Pons (tissue), 1 donor: Measurements from ENCODE around the gene PDK4.
"Not testable (repeated sequence)": the region's sequence is repeated elsewhere in the genome, so short reads cannot be mapped to it uniquely, and the experiment has no call there.

Source experiments
- DNase-seq: peaks from one replicate; pipeline ENCODE4 v3.0.0-alpha.2; 2016; ENCODE audit warnings: low spot score

The PDK4 gene

DNA sequence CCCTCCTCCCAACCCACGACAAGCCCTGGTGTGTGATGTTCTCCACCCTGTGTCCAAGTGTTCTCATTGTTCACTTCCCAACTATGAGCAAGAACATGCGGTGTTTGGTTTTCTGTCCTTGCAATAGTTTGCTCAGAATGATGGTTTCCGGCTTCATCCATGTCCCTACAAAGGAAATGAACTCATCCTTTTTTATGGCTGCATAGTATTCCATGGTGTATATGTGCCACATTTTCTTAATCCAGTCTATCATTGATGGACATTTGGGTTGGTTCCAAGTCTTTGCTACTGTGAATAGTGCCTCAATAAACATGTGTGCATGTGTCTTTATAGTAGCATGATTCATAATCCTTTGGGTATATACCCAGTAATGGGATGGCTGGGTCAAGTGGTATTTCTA, 8.5 kb upstream of the PDK4 start:
- DNase-seq, result not testable (repeated sequence)

GRCh38 chr7:95604397-95604796, 8.1 kb upstream of the PDK4 start:
- DNase-seq, result not testable (repeated sequence)

GRCh38 chr7:95602421-95602820, 6.1 kb upstream of the PDK4 start:
- DNase-seq, result no peak

DNA sequence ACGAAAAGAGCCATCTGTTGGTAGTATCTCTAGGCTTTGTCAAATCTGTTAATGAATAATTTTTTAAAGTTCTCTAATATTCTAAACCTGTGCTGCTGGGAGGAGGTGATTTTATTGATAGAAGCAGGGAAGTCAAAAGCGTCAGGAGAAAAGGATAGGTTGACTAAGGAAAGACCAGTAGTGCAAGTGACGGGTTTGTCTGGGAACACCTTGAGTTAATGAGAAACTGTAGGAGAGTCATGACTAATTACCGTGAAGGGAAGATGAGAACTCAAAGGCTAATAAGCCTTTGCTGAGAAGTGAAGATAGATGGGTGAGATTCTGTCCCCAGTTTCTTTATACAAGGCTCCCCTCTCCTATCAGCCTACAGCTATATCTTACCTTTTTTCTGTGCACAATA, 5.0 kb upstream of the PDK4 start:
- no peak for DNase-seq

DNA sequence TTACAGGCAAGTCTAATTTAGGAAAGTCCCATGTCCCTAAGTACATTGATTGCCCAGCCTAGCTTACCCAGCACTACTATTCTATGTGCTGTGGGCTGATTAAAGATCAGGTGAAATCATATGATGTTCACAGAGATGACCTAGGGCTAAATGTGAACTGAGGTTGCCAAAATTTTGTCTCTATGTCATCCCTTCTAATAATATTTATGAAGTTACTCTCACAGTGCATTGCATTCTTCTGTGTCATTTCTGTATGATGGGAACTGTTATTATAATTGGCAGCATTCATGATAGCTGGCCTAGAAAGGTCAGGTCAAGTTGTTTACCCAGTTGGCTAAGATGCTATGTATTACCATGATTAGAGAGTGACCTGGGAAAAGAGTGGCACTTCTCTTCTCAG, 2.8 kb upstream of the PDK4 start:
- no peak for DNase-seq

DNA sequence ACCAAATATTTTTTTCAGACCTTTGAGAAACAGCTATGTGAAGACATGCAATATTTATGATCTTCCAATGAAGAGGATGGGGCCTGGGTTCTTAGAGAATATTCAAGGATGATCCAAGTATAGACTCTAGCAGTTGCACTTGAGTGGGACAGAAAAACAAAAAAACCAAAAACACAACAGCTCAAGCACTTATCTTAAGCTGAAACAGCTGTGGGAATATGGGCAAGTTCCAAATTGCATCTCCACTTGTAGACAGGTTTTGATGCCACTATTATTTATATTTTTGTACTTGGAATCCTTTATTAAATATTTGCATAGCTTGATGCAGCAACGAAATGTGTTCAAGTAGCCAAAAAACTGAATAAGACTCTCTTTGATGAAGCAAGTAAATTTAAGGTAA, 2.2 kb upstream of the PDK4 start:
- no peak for DNase-seq

GRCh38 chr7:95595746-95596197, 544 bp downstream of the PDK4 start:
- peak; percentile 37 for DNase-seq

DNA sequence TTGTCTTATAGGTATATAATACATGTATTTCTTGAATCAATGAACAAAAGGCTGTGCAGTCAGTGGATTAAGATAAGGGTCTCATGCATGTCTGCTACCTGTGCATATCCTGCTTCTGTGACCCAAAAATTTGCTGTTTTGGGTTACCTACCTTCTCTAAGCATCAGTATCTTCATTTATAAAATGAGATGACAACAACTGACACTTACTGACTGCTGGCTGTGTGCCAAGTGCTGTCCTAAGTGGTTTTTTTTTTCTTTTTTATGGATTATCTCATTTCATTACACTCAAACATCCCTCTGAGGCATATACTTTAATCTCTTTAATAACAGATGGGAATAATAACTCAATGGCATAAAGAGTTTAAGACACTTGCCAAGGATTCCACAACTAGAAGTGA, 2.1 kb downstream of the PDK4 start:
- DNase-seq, result no peak

DNA sequence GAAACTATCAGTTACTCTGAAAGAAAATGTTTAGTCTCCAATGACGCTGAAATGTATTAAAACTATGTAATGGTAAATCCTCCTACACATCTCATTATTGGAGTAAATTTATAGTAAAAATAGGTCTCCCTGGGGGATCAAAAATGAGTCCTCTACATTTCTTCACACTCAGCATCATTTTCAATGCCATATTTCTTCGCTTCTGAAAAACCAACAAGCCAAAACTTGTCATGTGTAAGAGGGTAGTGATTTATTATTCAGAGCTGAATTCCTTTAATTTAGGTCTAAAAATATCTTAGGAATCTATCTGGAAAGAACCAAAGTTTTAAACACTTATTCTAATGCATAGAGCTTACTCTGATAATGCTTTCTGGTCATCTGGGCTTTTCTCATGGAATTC, 3.0 kb downstream of the PDK4 start:
- DNase-seq, result no peak

DNA sequence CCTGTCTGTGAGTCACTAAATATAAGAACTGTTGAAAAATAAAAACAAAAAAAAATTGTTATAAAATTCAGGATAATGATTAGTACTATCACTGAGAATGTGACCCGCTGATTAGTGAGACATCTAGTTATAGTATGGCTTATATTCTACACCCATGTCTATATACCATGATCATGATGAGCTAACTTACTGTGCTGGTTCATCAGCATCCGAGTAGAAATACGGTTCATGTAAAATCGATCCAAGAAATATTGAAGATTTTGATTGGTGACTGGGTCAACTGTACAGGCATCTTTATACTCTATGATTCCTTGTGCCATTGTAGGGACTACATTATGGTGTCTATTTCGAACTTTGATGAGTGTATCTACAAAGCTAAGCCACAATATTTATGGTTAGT, 3.7 kb downstream of the PDK4 start:
- DNase-seq, result peak; percentile 30

DNA sequence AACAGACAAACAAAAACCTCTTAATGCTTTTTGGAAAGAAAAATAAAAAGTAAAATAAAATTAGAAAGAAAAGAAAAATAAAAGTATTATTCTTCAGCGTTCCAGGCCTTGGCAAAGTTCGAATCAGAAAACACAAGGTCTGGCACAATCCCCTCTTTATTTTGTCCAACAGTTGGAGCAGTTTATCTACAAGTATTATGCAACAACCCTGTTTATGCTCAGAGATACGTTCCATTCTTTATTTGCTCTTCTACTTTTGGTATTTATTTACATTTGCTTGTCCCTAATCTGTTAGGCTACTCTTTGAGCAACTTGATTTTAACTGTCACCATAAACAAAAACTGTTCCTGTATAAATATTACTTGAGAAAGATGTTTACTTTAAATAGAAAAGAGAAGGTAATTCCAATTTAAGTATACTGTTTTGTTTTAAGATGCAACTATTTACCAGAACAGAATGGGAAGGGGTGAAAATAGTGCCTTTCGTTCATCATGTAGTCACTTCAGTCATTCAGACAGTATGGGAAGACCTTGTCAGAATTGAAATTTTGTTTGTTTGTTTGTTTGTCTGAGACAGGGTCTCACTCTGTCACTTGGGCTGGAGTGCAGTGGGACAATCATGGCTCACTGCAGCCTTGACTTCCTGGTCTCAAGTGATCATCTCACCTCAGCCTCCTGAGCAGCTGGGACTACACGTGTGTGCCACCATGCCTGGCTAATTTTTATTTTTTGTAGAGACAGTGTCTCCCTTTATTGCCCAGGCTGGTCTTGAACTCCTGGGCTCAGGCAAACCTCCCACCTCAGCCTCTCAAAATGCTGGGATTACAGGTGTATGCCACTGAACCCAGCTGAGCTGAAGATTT, 5.7 kb downstream of the PDK4 start:
- DNase-seq, result peak; percentile 80

DNA sequence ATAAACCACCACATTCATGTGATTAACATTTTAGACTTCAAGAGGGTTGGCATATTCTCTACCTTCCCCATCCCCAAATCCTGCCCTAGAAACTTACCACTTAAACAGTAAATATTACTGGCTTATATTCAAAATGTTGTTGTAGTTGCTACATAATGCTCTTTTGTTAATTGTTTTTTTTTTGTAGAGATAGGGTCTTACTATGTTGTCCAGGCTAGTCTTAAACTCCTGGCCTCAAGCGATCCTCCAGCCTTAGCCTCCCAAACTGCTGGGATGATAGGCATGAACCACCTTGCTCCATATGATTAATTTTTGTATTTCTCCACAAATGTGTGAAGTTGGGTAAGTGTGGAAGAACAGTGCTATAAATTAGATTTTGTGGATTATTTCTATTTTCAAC, 6.5 kb downstream of the PDK4 start:
- no peak for DNase-seq

DNA sequence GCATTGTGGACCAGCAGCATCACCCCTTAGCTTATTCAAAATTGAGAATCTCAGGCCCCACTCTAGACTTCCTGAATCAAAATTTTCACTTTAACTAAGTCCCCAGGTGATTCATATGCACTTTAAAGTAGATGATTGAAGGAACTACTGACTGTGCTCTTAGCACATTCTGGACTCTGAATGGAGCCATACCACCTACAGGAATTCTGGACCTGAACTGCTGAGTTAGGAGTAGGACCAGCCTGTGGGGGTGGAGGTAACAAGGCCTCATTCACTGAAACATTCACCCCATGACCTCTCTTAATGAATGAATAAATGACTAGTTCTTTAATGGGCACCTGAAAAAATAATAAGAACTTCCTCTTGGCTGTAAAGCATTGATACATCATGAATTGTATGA, 7.3 kb downstream of the PDK4 start:
- no peak for DNase-seq

DNA sequence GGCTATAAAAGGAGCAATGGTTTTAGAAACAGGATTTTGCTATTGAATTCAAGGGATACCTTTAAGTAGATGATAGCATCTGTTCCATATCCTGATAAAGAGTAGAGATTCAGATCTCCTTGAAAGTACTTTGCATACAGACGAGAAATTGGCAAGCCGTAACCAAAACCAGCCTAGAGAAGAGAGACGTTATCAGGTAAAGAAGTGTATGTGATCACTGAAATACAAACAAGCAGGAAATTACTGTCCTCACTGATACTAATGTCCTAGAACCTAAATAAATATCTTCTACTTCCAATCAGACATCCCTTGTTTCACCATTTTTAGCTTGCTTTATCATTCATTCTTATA, 9.4 kb downstream of the PDK4 start:
- no peak for DNase-seq

- DNase-seq, result no peak
Observed at GRCh38 chr7:95585426-95585789, 10.9 kb downstream of the PDK4 start.

- DNase-seq, result no peak
Observed at GRCh38 chr7:95584769-95585425, 11.4 kb downstream of the PDK4 start.

- DNase-seq, result no peak
Observed at GRCh38 chr7:95583834-95584621, 12.3 kb downstream of the PDK4 start.

DNA sequence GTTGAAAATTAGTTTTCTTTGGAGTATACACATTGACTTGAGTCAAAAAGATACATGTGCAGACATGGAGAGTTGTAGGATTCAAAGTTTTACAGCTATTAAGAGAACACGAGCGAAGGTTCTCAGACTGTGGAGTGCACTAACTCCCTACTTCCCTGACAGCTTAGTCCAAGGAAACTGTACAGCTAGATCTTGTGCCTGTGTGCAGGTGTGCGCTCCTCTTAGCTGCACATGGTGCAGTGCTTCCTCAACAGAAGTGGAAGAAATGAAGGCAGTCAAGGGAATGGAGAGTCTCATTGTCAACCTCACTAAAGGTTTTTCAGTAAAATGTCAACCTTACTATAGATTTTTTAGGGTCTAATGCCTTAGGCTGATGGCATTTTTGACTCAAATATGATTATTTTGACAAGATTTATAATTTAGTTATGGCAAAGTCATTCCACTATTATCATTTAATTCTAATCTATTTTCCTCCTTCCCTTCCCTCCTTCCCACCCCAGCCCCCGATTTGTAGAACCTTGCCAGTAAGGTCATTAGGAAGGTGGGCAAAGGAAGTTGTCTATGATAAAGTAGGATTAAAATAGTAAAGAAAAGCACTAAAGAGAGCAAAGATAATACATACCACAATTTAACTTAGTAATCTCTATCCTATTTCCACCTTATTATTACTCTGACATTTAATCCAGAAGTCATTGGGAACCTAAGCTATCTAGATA, 13.6 kb downstream of the PDK4 start:
- no peak for DNase-seq

DNA sequence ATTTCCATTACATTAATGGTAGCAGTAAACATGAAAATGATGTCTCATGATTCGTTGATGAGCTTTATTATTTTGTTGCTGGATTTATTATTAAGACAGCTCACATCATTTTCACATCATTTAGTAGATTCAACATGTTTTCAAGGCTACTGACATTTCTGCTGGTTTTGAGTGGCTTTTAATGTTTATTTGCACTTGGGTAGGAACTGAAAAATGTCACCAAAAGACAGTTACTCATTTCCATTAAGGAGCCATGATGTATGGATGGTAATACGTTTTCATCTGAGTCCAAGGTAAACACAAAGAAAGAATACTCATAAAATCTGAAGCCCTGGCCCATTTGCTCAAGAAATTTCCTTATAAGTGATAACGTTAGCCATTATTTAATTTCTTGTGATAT, 14.8 kb downstream of the PDK4 start:
- no peak for DNase-seq

DNA sequence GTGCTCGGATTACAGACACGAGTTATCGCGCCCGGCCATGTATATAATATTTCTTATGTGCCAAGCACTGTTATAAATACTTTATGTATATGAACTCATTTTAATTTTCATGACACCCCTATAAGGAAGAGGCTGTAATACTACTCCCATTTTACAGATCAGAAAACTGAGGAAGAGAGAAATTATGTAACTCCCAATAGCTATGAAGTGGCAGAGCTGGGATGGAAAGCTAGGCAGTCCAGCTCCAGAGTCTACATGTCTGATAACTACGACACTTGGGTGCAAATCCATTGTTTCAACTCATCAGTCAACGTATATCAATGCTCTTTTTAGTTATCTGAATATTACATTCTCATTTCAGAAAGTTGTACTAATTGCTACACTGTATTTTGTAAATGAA, 17.0 kb downstream of the PDK4 start:
- DNase-seq, result no peak

GRCh38 chr7:95578299-95578855, 17.9 kb downstream of the PDK4 start:
- DNase-seq, result no peak

GRCh38 chr7:95577137-95577536, 19.2 kb downstream of the PDK4 start:
- DNase-seq, result no peak
